Muscle layer of colon (tissue), 2 donors: Measurements from ENCODE around the gene KCNJ5.

Source experiments
- H3K27ac ChIP-seq: one replicate; pipeline ENCODE4 v1.7.0; 2013; ENCODE audit warnings: low read depth, mild to moderate bottlenecking, low read length, moderate library complexity
- H3K27me3 ChIP-seq, 2 donors: one replicate each; pipeline ENCODE4 v1.7.0; 2013; ENCODE audit warnings: low read length in 2 of 2, mild to moderate bottlenecking in 2 of 2; ENCODE audit not compliant: insufficient read depth in 2 of 2, control insufficient read depth in 1 of 2
- H3K36me3 ChIP-seq: one replicate; pipeline ENCODE4 v1.7.0; 2013; ENCODE audit warnings: mild to moderate bottlenecking, low read length; ENCODE audit not compliant: insufficient read depth
- H3K4me1 ChIP-seq: one replicate; pipeline ENCODE4 v1.7.0; 2013; ENCODE audit warnings: mild to moderate bottlenecking, low read length; ENCODE audit not compliant: insufficient read depth
- H3K4me3 ChIP-seq, 2 donors: one replicate each; pipeline ENCODE4 v1.7.0; 2013; ENCODE audit warnings: low read length in 2 of 2, low read depth in 1 of 2, mild to moderate bottlenecking in 1 of 2, moderate library complexity in 1 of 2
- H3K9ac ChIP-seq: one replicate; pipeline ENCODE4 v1.7.0; 2013; ENCODE audit warnings: low read length
- H3K9me3 ChIP-seq: one replicate; pipeline ENCODE4 v1.7.0; 2013; ENCODE audit warnings: mild to moderate bottlenecking, low read length
- donor health status: abdominal sarcoma.
- donor health status: Adenocarcinoma of cecum.

The KCNJ5 gene

GRCh38 chr11:128859563-128860441, 31.4 kb upstream of the KCNJ5 start:
- H3K4me1 ChIP-seq, result no peaks in the 10 kb centered on the region
- H3K9ac ChIP-seq, result no peak overlapping the region
- H3K27ac ChIP-seq, result no peak overlapping the region
- no peaks in the 10 kb centered on the region for H3K36me3 ChIP-seq
- no peaks in the 10 kb centered on the region for H3K9me3 ChIP-seq
- H3K4me3 ChIP-seq, result no peak overlapping the region
- H3K27me3 ChIP-seq, result no peaks in the 10 kb centered on the region

- no peaks in the 10 kb centered on the region for H3K4me1 ChIP-seq
- H3K9me3 ChIP-seq, result no peaks in the 10 kb centered on the region
- H3K27ac ChIP-seq, result no peak overlapping the region
- H3K36me3 ChIP-seq, result no peaks in the 10 kb centered on the region
- no peaks in the 10 kb centered on the region for H3K27me3 ChIP-seq
- H3K9ac ChIP-seq, result no peak overlapping the region
- H3K4me3 ChIP-seq, result no peak overlapping the region
Measured at GRCh38 chr11:128860571-128861361, 30.4 kb upstream of the KCNJ5 start.

- H3K27ac ChIP-seq, result no peak overlapping the region
- no peaks in the 10 kb centered on the region for H3K9me3 ChIP-seq
- H3K4me1 ChIP-seq, result no peaks in the 10 kb centered on the region
- no peak overlapping the region for H3K4me3 ChIP-seq
- H3K9ac ChIP-seq, result no peak overlapping the region
- H3K27me3 ChIP-seq, result no peaks in the 10 kb centered on the region
- H3K36me3 ChIP-seq, result no peaks in the 10 kb centered on the region
Measured at GRCh38 chr11:128862406-128862805, 28.8 kb upstream of the KCNJ5 start.

- no peaks in the 10 kb centered on the region for H3K36me3 ChIP-seq
- H3K27me3 ChIP-seq, result no peaks in the 10 kb centered on the region
- H3K9me3 ChIP-seq, result no peaks in the 10 kb centered on the region
- no peak overlapping the region for H3K9ac ChIP-seq
- no peaks in the 10 kb centered on the region for H3K4me1 ChIP-seq
- H3K4me3 ChIP-seq, result no peak overlapping the region
- no peak overlapping the region for H3K27ac ChIP-seq
Measured at GRCh38 chr11:128862908-128863660, 28.1 kb upstream of the KCNJ5 start.

GRCh38 chr11:128865490-128865889, 25.7 kb upstream of the KCNJ5 start:
- Histone ChIP-seq H3K4me3 (no peak overlapping the region), H3K27ac (no peak overlapping the region), H3K4me1 (no peaks in the 10 kb centered on the region)

GRCh38 chr11:128867277-128867676, 23.9 kb upstream of the KCNJ5 start, which contains the start of gene KCNJ1:
TSS of gene KCNJ1 (minus strand) at chr11:128867296. CDS start at chr11:128840243, 27,053 bp downstream.
- Histone ChIP-seq H3K4me3 (no peak within 1 kb of the TSS), H3K4me1 (no peaks in the 10 kb centered on the region), H3K9ac (no peak within 1 kb of the TSS), H3K9me3 (no peaks in the 10 kb centered on the region), H3K27me3 (no peaks in the 10 kb centered on the region), H3K36me3 (no peaks in the 10 kb centered on the region), H3K27ac (no peak within 1 kb of the TSS)

More at GRCh38 chr11:128865490-128865889, 25.7 kb upstream of the KCNJ5 start:
- H3K27me3 ChIP-seq, result no peaks in the 10 kb centered on the region
- no peaks in the 10 kb centered on the region for H3K36me3 ChIP-seq
- H3K9ac ChIP-seq, result no peak overlapping the region
- no peaks in the 10 kb centered on the region for H3K9me3 ChIP-seq

- no peaks in the 10 kb centered on the region for H3K27me3 ChIP-seq
- no peak overlapping the region for H3K9ac ChIP-seq
- H3K9me3 ChIP-seq, result no peaks in the 10 kb centered on the region
- H3K36me3 ChIP-seq, result no peaks in the 10 kb centered on the region
- H3K27ac ChIP-seq, result no peak overlapping the region
- no peaks in the 10 kb centered on the region for H3K4me1 ChIP-seq
- H3K4me3 ChIP-seq, result no peak overlapping the region
Measured at GRCh38 chr11:128868841-128869671, 22.1 kb upstream of the KCNJ5 start.

GRCh38 chr11:128871168-128871610, 20.0 kb upstream of the KCNJ5 start:
- H3K9me3 ChIP-seq, result no peaks in the 10 kb centered on the region
- H3K27ac ChIP-seq, result no peak overlapping the region
- no peaks in the 10 kb centered on the region for H3K36me3 ChIP-seq
- no peak overlapping the region for H3K9ac ChIP-seq
- H3K4me1 ChIP-seq, result no peaks in the 10 kb centered on the region
- no peaks in the 10 kb centered on the region for H3K27me3 ChIP-seq
- no peak overlapping the region for H3K4me3 ChIP-seq

GRCh38 chr11:128872094-128872493, 19.1 kb upstream of the KCNJ5 start:
- H3K4me3 ChIP-seq, result no peak overlapping the region
- no peaks in the 10 kb centered on the region for H3K4me1 ChIP-seq
- H3K27me3 ChIP-seq, result no peaks in the 10 kb centered on the region
- H3K9ac ChIP-seq, result no peak overlapping the region
- H3K9me3 ChIP-seq, result no peaks in the 10 kb centered on the region
- H3K27ac ChIP-seq, result no peak overlapping the region
- H3K36me3 ChIP-seq, result no peaks in the 10 kb centered on the region

- no peaks in the 10 kb centered on the region for H3K9me3 ChIP-seq
- no peak overlapping the region for H3K9ac ChIP-seq
- no peaks in the 10 kb centered on the region for H3K4me1 ChIP-seq
- H3K36me3 ChIP-seq, result no peaks in the 10 kb centered on the region
- H3K27ac ChIP-seq, result no peak overlapping the region
- H3K4me3 ChIP-seq, result no peak overlapping the region
- no peaks in the 10 kb centered on the region for H3K27me3 ChIP-seq
Measured at GRCh38 chr11:128872594-128872993, 18.6 kb upstream of the KCNJ5 start.
